Measurements from ENCODE around the gene OPRL1.

OPRL1 gene

GRCh38 chr20:64052987-64053840, 26.7 kb upstream of the OPRL1 start:
- Histone ChIP-seq H3K27ac (ENCODE audit: low read length) (no peak overlapping the region), H3K36me3 (ENCODE audit: control insufficient read depth, low read depth, low read length) (no peaks in the 10 kb centered on the region), H3K9me3 (ENCODE audit: control insufficient read depth, low read depth, low read length) (no peaks in the 10 kb centered on the region), H3K4me1 (ENCODE audit: control insufficient read depth, low read depth, low read length) (peaks cover 4% of the 10 kb centered on the region), H3K27me3 (ENCODE audit: control insufficient read depth, insufficient read depth, low read length) (peaks cover 31% of the 10 kb centered on the region), H3K4me3 (ENCODE audit: low read length) (no peak overlapping the region), H3K9ac (ENCODE audit: low read length) (no peak overlapping the region)

GRCh38 chr20:64053841-64054661, 25.8 kb upstream of the OPRL1 start:
- peaks cover 4% of the 10 kb centered on the region for H3K4me1 ChIP-seq (ENCODE audit: control insufficient read depth, low read depth, low read length)
- no peak overlapping the region for H3K27ac ChIP-seq (ENCODE audit: low read length)
- H3K9me3 ChIP-seq (ENCODE audit: control insufficient read depth, low read depth, low read length): no peaks in the 10 kb centered on the region
- H3K4me3 ChIP-seq (ENCODE audit: low read length): no peak overlapping the region
- H3K27me3 ChIP-seq (ENCODE audit: control insufficient read depth, insufficient read depth, low read length): peaks cover 24% of the 10 kb centered on the region
- no peaks in the 10 kb centered on the region for H3K36me3 ChIP-seq (ENCODE audit: control insufficient read depth, low read depth, low read length)
- H3K9ac ChIP-seq (ENCODE audit: low read length): no peak overlapping the region

GRCh38 chr20:64055396-64055892, 24.4 kb upstream of the OPRL1 start:
- H3K4me3 ChIP-seq (ENCODE audit: low read length): no peak overlapping the region
- no peaks in the 10 kb centered on the region for H3K9me3 ChIP-seq (ENCODE audit: control insufficient read depth, low read depth, low read length)
- peaks cover 4% of the 10 kb centered on the region for H3K4me1 ChIP-seq (ENCODE audit: control insufficient read depth, low read depth, low read length)
- no peak overlapping the region for H3K27ac ChIP-seq (ENCODE audit: low read length)
- peaks cover 15% of the 10 kb centered on the region for H3K27me3 ChIP-seq (ENCODE audit: control insufficient read depth, insufficient read depth, low read length)
- H3K36me3 ChIP-seq (ENCODE audit: control insufficient read depth, low read depth, low read length): no peaks in the 10 kb centered on the region
- no peak overlapping the region for H3K9ac ChIP-seq (ENCODE audit: low read length)

GRCh38 chr20:64055893-64056638, 23.8 kb upstream of the OPRL1 start:
- Histone ChIP-seq H3K4me3 (ENCODE audit: low read length) (no peak overlapping the region), H3K4me1 (ENCODE audit: control insufficient read depth, low read depth, low read length) (peaks cover 4% of the 10 kb centered on the region), H3K27me3 (ENCODE audit: control insufficient read depth, insufficient read depth, low read length) (peaks cover 9% of the 10 kb centered on the region), H3K36me3 (ENCODE audit: control insufficient read depth, low read depth, low read length) (no peaks in the 10 kb centered on the region), H3K27ac (ENCODE audit: low read length) (no peak overlapping the region), H3K9ac (ENCODE audit: low read length) (no peak overlapping the region), H3K9me3 (ENCODE audit: control insufficient read depth, low read depth, low read length) (no peaks in the 10 kb centered on the region)

- H3K4me1 ChIP-seq (ENCODE audit: control insufficient read depth, low read depth, low read length): peaks cover 4% of the 10 kb centered on the region
- H3K27me3 ChIP-seq (ENCODE audit: control insufficient read depth, insufficient read depth, low read length): peaks cover 4% of the 10 kb centered on the region
- no peaks in the 10 kb centered on the region for H3K36me3 ChIP-seq (ENCODE audit: control insufficient read depth, low read depth, low read length)
- H3K9ac ChIP-seq (ENCODE audit: low read length): no peak overlapping the region
- no peak overlapping the region for H3K27ac ChIP-seq (ENCODE audit: low read length)
- no peaks in the 10 kb centered on the region for H3K9me3 ChIP-seq (ENCODE audit: control insufficient read depth, low read depth, low read length)
- no peak overlapping the region for H3K4me3 ChIP-seq (ENCODE audit: low read length)
Measured at GRCh38 chr20:64056639-64056888, 23.3 kb upstream of the OPRL1 start.

- peaks cover 4% of the 10 kb centered on the region for H3K4me1 ChIP-seq (ENCODE audit: control insufficient read depth, low read depth, low read length)
- H3K36me3 ChIP-seq (ENCODE audit: control insufficient read depth, low read depth, low read length): no peaks in the 10 kb centered on the region
- H3K4me3 ChIP-seq (ENCODE audit: low read length): no peak overlapping the region
- no peaks in the 10 kb centered on the region for H3K9me3 ChIP-seq (ENCODE audit: control insufficient read depth, low read depth, low read length)
- no peaks in the 10 kb centered on the region for H3K27me3 ChIP-seq (ENCODE audit: control insufficient read depth, insufficient read depth, low read length)
- H3K9ac ChIP-seq (ENCODE audit: low read length): no peak overlapping the region
- H3K27ac ChIP-seq (ENCODE audit: low read length): no peak overlapping the region
Measured at GRCh38 chr20:64056889-64057627, 22.8 kb upstream of the OPRL1 start.

- Histone ChIP-seq H3K36me3 (ENCODE audit: control insufficient read depth, low read depth, low read length) (no peaks in the 10 kb centered on the region), H3K4me1 (ENCODE audit: control insufficient read depth, low read depth, low read length) (peaks cover 4% of the 10 kb centered on the region), H3K27me3 (ENCODE audit: control insufficient read depth, insufficient read depth, low read length) (no peaks in the 10 kb centered on the region), H3K4me3 (ENCODE audit: low read length) (no peak overlapping the region), H3K9me3 (ENCODE audit: control insufficient read depth, low read depth, low read length) (no peaks in the 10 kb centered on the region), H3K9ac (ENCODE audit: low read length) (no peak overlapping the region), H3K27ac (ENCODE audit: low read length) (no peak overlapping the region)
Measured at GRCh38 chr20:64057628-64058498, 22.0 kb upstream of the OPRL1 start.

- no peak overlapping the region for H3K27ac ChIP-seq (ENCODE audit: low read length)
- H3K9me3 ChIP-seq (ENCODE audit: control insufficient read depth, low read depth, low read length): no peaks in the 10 kb centered on the region
- H3K27me3 ChIP-seq (ENCODE audit: control insufficient read depth, insufficient read depth, low read length): no peaks in the 10 kb centered on the region
- H3K4me3 ChIP-seq (ENCODE audit: low read length): no peak overlapping the region
- H3K4me1 ChIP-seq (ENCODE audit: control insufficient read depth, low read depth, low read length): peaks cover 4% of the 10 kb centered on the region
- H3K36me3 ChIP-seq (ENCODE audit: control insufficient read depth, low read depth, low read length): no peaks in the 10 kb centered on the region
- no peak overlapping the region for H3K9ac ChIP-seq (ENCODE audit: low read length)
Measured at GRCh38 chr20:64058536-64058935, 21.3 kb upstream of the OPRL1 start.

GRCh38 chr20:64062276-64062595, 17.6 kb upstream of the OPRL1 start:
- Histone ChIP-seq H3K9me3 (ENCODE audit: control insufficient read depth, low read depth, low read length) (no peaks in the 10 kb centered on the region), H3K27me3 (ENCODE audit: control insufficient read depth, insufficient read depth, low read length) (no peaks in the 10 kb centered on the region), H3K9ac (ENCODE audit: low read length) (no peak overlapping the region), H3K36me3 (ENCODE audit: control insufficient read depth, low read depth, low read length) (no peaks in the 10 kb centered on the region), H3K4me1 (ENCODE audit: control insufficient read depth, low read depth, low read length) (peaks cover 4% of the 10 kb centered on the region), H3K27ac (ENCODE audit: low read length) (no peak overlapping the region), H3K4me3 (ENCODE audit: low read length) (peak overlapping the region; percentile 73)

- Histone ChIP-seq H3K36me3 (ENCODE audit: control insufficient read depth, low read depth, low read length) (no peaks in the 10 kb centered on the region), H3K4me1 (ENCODE audit: control insufficient read depth, low read depth, low read length) (no peaks in the 10 kb centered on the region), H3K9me3 (ENCODE audit: control insufficient read depth, low read depth, low read length) (no peaks in the 10 kb centered on the region), H3K27ac (ENCODE audit: low read length) (no peak within 1 kb of the TSS), H3K9ac (ENCODE audit: low read length) (peak within 1 kb of the TSS; percentile 56), H3K4me3 (ENCODE audit: low read length) (peak within 1 kb of the TSS; percentile 73), H3K27me3 (ENCODE audit: control insufficient read depth, insufficient read depth, low read length) (no peaks in the 10 kb centered on the region)
Measured at GRCh38 chr20:64062596-64063388, 17.1 kb upstream of the OPRL1 start, which contains the start of gene TCEA2. Gene TCEA2 (plus strand): TSS chr20:64063198. CDS start chr20:64063313, 115 bp downstream.
